Measurements from ENCODE around the gene YARS1. TPM values are rescaled to one million over a fixed set of nuclear protein-coding genes. Genes with fewer than 3 reads are reported as not detected.

The YARS1 gene
- total RNA-seq, 1 experiment from 2014 or later = 194 TPM

DNA sequence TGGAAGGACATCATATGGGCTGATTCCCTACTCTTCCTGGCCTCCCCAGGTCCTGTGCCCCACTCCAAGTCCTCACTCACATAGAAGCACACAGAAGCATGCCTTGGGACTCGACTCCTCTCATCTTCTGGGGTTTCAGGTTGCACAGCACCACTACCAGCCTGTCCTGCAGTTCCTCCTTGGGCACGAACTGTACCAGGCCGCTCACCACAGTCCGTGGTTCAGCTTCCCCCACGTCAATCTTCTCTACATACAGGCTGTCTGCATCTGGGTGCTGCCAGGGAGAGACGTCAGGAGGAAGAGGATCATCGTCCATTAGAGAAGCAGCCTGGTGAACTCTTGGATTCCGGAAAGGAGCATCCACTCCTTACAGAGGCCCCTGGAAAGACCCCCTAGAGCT is 37.2 kb downstream of the YARS1 start:
- no peak overlapping the region for H3K4me3 Mint-ChIP-seq
- peak overlapping the region in 1 of 3 experiments; percentile 44; a peak in 1 of 7 replicates for H3K27ac Mint-ChIP-seq
- no peak overlapping the region for H4K5ac ChIP-seq (ENCODE audit: insufficient read length, low read depth, low read length)
- H3K79me1 ChIP-seq (ENCODE audit: insufficient read depth, low read depth, low read length, poor library complexity, severe bottlenecking) = no peaks in the 10 kb centered on the region
- no peak overlapping the region for H3K14ac ChIP-seq (ENCODE audit: insufficient read depth, low read length)
- no peaks in the 10 kb centered on the region for H3K4me1 ChIP-seq (ENCODE audit: insufficient read depth, low read length)
- H3K9ac ChIP-seq (ENCODE audit: extremely low read depth, insufficient read length, low read length) = no peak overlapping the region
- H3K9me3 ChIP-seq (ENCODE audit: control insufficient read depth, low read depth, low read length) = no peaks in the 10 kb centered on the region
- no peak overlapping the region for H3K4me2 ChIP-seq (ENCODE audit: insufficient read depth, insufficient read length, low read length)
- no peak overlapping the region for H2BK15ac ChIP-seq (ENCODE audit: low read depth, low read length)
- H3K27me3 Mint-ChIP-seq (ENCODE audit: low read depth) = no peaks in the 10 kb centered on the region
- H3K27me3 ChIP-seq (ENCODE audit: insufficient read depth, low read length) = no peaks in the 10 kb centered on the region
- no peak overlapping the region for H3T11ph ChIP-seq (ENCODE audit: low read length)
- no peak overlapping the region for H3K56ac ChIP-seq (ENCODE audit: insufficient read length, low read depth, low read length)
- H3K36me3 Mint-ChIP-seq (ENCODE audit: insufficient read depth in 1 of 3, low read depth in 3 of 3) = peaks cover 63 to 94% (median 80%) of the 10 kb centered on the region in 3 experiments; a peak in 6 of 7 replicates
- no peaks in the 10 kb centered on the region for H3K9me3 Mint-ChIP-seq
- H2BK12ac ChIP-seq (ENCODE audit: insufficient read length, low read depth, low read length) = no peak overlapping the region
- WGBS (ENCODE audit: extremely low coverage, insufficient read length, low lambda C conversion rate) = no CpG with 5 or more reads among the region's 8 CpGs
- no peak overlapping the region for H3K18ac ChIP-seq (ENCODE audit: insufficient read length, low read depth, low read length)
- no peak overlapping the region for H2BK20ac ChIP-seq (ENCODE audit: low read depth, low read length, poor library complexity, severe bottlenecking)
- H4K20me1 ChIP-seq (ENCODE audit: control insufficient read depth, insufficient read depth, insufficient read length) = no peaks in the 10 kb centered on the region
- no peak for DNase-seq
- TF ChIP-seq, protein P1, sequence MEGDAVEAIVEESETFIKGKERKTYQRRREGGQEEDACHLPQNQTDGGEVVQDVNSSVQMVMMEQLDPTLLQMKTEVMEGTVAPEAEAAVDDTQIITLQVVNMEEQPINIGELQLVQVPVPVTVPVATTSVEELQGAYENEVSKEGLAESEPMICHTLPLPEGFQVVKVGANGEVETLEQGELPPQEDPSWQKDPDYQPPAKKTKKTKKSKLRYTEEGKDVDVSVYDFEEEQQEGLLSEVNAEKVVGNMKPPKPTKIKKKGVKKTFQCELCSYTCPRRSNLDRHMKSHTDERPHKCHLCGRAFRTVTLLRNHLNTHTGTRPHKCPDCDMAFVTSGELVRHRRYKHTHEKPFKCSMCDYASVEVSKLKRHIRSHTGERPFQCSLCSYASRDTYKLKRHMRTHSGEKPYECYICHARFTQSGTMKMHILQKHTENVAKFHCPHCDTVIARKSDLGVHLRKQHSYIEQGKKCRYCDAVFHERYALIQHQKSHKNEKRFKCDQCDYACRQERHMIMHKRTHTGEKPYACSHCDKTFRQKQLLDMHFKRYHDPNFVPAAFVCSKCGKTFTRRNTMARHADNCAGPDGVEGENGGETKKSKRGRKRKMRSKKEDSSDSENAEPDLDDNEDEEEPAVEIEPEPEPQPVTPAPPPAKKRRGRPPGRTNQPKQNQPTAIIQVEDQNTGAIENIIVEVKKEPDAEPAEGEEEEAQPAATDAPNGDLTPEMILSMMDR (conservative IDR thresholded peaks at IDR 0.05) = no peak
- no peak overlapping the region for H2AFZ ChIP-seq (ENCODE audit: low read length)
- no peak overlapping the region for H3K27ac ChIP-seq (ENCODE audit: insufficient read length, low read depth, low read length)
- peaks cover 0 to 9% of the 10 kb centered on the region in 2 experiments; a peak in 2 of 4 replicates for H3K4me1 Mint-ChIP-seq
- no peak overlapping the region for H3K23ac ChIP-seq (ENCODE audit: insufficient read length, low read depth, low read length)
- no peak overlapping the region for H2AK5ac ChIP-seq (ENCODE audit: insufficient read length, low read length)
- no peak overlapping the region for H4K91ac ChIP-seq (ENCODE audit: insufficient read length, low read depth, low read length)
- no peak overlapping the region for H3K4ac ChIP-seq (ENCODE audit: low read depth, low read length)
- H2BK5ac ChIP-seq (ENCODE audit: insufficient read length, low read length) = no peak overlapping the region
- no peaks in the 10 kb centered on the region for H3K23me2 ChIP-seq (ENCODE audit: insufficient read length, low read depth, low read length, poor library complexity, severe bottlenecking)
- no peaks in the 10 kb centered on the region for H3K79me2 ChIP-seq (ENCODE audit: insufficient read depth, low read length)
- no peak overlapping the region for H4K8ac ChIP-seq (replicated peaks; ENCODE audit: insufficient read length, low read depth, low read length)
- no peak overlapping the region for H2BK120ac ChIP-seq (ENCODE audit: low read depth, low read length, poor library complexity, severe bottlenecking)
